ENCODE data around the gene GMDS. TPM values are rescaled to one million over a fixed set of nuclear protein-coding genes. Genes with fewer than 3 reads are reported as not detected.

GMDS gene
- total RNA-seq, 1 donor from 2014 or later, result 27.0 TPM

DNA sequence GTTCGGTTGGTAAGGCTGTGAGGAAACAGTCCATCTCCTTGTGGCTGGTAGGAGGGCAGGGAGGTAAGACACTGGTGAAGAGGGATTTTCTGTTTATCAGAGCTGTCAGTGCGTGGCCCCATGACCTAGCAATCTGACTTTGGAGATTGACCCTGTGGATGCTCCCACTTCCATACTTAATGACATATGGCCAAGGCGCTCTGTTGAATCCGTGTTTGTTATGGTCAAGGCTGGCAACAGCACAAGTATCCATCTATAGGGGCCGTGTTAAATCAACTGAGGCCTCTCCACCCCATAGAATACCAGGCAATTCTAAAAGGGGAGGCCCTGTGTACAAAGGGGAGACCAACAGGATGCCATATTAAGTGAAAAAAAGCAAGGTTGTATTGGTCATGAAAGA lies 661.3 kb downstream of the GMDS start:
- TF ChIP-seq, protein P1, sequence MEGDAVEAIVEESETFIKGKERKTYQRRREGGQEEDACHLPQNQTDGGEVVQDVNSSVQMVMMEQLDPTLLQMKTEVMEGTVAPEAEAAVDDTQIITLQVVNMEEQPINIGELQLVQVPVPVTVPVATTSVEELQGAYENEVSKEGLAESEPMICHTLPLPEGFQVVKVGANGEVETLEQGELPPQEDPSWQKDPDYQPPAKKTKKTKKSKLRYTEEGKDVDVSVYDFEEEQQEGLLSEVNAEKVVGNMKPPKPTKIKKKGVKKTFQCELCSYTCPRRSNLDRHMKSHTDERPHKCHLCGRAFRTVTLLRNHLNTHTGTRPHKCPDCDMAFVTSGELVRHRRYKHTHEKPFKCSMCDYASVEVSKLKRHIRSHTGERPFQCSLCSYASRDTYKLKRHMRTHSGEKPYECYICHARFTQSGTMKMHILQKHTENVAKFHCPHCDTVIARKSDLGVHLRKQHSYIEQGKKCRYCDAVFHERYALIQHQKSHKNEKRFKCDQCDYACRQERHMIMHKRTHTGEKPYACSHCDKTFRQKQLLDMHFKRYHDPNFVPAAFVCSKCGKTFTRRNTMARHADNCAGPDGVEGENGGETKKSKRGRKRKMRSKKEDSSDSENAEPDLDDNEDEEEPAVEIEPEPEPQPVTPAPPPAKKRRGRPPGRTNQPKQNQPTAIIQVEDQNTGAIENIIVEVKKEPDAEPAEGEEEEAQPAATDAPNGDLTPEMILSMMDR (IDR thresholded peaks at IDR 0.05; ENCODE audit: insufficient read depth, low read length, poor library complexity, severe bottlenecking), result no peak
- Histone ChIP-seq H3K36me3 (ENCODE audit: control insufficient read depth, insufficient read depth, low read length) (no peaks in the 10 kb centered on the region), H3K4me3 (ENCODE audit: low read depth, low read length) (no peak overlapping the region), H3K27me3 (ENCODE audit: control insufficient read depth, insufficient read depth, low read length) (peaks cover 4% of the 10 kb centered on the region)
- no peak for DNase-seq (ENCODE audit: low read depth)

GRCh38 chr6:1581120-1581991 lies 664.0 kb downstream of the GMDS start:
- Histone ChIP-seq H3K27me3 (ENCODE audit: control insufficient read depth, insufficient read depth, low read length) (peaks cover 5% of the 10 kb centered on the region), H3K4me3 (ENCODE audit: low read depth, low read length) (no peak overlapping the region), H3K36me3 (ENCODE audit: control insufficient read depth, insufficient read depth, low read length) (no peaks in the 10 kb centered on the region)
- TF ChIP-seq, protein P1 (IDR thresholded peaks at IDR 0.05; ENCODE audit: insufficient read depth, low read length, poor library complexity, severe bottlenecking), result no peak
- no peak for DNase-seq (ENCODE audit: low read depth)

DNA sequence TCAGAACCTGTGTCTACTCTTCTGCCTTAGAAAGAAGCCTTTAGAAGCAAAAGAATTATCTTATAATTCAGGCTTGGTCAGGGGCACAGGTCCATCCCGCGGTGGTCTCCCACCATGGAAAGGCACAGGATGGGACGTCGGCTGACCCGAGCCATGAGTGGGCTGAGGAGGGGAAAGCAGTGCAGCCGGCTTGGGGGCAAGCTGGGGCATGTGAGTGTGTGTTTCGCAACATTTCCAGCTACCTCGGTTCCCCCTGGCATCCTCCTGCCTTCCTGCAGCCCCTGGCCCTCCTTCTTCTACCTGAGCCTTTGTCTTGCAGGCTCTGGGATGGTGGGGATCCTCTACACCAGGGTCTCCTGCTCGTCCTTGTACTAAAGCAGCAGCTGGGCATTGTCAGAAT lies 664.8 kb downstream of the GMDS start:
- no peak for DNase-seq (ENCODE audit: low read depth)
- Histone ChIP-seq H3K4me3 (ENCODE audit: low read depth, low read length) (no peak overlapping the region), H3K27me3 (ENCODE audit: control insufficient read depth, insufficient read depth, low read length) (peaks cover 5% of the 10 kb centered on the region), H3K36me3 (ENCODE audit: control insufficient read depth, insufficient read depth, low read length) (no peaks in the 10 kb centered on the region)
- TF ChIP-seq, protein P1 (IDR thresholded peaks at IDR 0.05; ENCODE audit: insufficient read depth, low read length, poor library complexity, severe bottlenecking), result no peak

GRCh38 chr6:1580109-1580508 lies 665.3 kb downstream of the GMDS start:
- peaks cover 5% of the 10 kb centered on the region for H3K27me3 ChIP-seq (ENCODE audit: control insufficient read depth, insufficient read depth, low read length)
- H3K36me3 ChIP-seq (ENCODE audit: control insufficient read depth, insufficient read depth, low read length), result no peaks in the 10 kb centered on the region
- TF ChIP-seq, protein P1 (IDR thresholded peaks at IDR 0.05; ENCODE audit: insufficient read depth, low read length, poor library complexity, severe bottlenecking), result no peak
- H3K4me3 ChIP-seq (ENCODE audit: low read depth, low read length), result no peak overlapping the region
- no peak for DNase-seq (ENCODE audit: low read depth)

DNA sequence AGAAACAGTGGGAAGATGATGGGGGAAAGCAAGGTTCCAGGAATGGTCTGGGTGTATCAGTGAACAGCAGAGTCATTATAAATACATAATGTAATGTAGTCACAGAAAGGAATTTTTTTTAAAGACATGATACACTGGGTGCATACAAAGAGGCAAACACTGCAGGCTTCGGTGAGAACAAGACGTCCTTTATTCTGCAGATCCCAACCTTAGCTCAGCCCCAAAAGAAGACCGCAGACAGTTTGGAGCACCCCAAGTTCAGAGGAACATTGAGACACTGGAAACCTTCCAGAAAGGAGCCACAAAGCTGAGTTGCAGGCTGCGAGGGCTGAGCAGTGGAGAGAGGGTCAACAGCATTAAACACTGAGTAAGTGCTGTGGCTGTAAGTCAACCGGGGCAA lies 666.3 kb downstream of the GMDS start:
- no peak for DNase-seq (ENCODE audit: low read depth)
- Histone ChIP-seq H3K4me3 (ENCODE audit: low read depth, low read length) (no peak overlapping the region), H3K27me3 (ENCODE audit: control insufficient read depth, insufficient read depth, low read length) (peaks cover 3% of the 10 kb centered on the region), H3K36me3 (ENCODE audit: control insufficient read depth, insufficient read depth, low read length) (no peaks in the 10 kb centered on the region)
- TF ChIP-seq, protein P1 (IDR thresholded peaks at IDR 0.05; ENCODE audit: insufficient read depth, low read length, poor library complexity, severe bottlenecking), result no peak

Measured in kidney epithelial cell (primary cell).